IMR-90 (cell line): ENCODE results near the gene AOPEP. TPM values are rescaled to one million over a fixed set of nuclear protein-coding genes. Genes with fewer than 3 reads are reported as not detected.
A peak's percentile ranks its signal among the peaks of the same experiment; 100 is the strongest.

ENCODE experiments used
- ATAC-seq: fragments of 200-7000 bp; cut with Tn5 transposase; 2 replicates; pipeline ENCODE4 v1.9.1; 2020; ENCODE audit warnings: low read depth, mild to moderate bottlenecking, moderate library complexity
- BruUV-seq: library from RNA; stranded (reverse); fragments of 400-500 nt; replicated peaks from 2 replicates; lab custom pipeline; 2021; lab: Mats Ljungman, UMichigan
- CTCF ChIA-PET: fragments of 300-600 bp; formaldehyde crosslinking; extraction: SDS; loops from one replicate; lab custom pipeline; 2021; ENCODE audit warnings: antibody characterized with exemption; lab: Yijun Ruan, JAX
- POLR2A ChIA-PET: fragments of 300-600 bp; sonication (Branson Sonifier 250); formaldehyde crosslinking; loops from one replicate; lab custom pipeline; 2022; ENCODE audit warnings: antibody characterized with exemption; ENCODE audit not compliant: unreplicated experiment; lab: Charles Lee
- DNase-seq: peaks from one replicate; pipeline ENCODE4 v3.0.0; 2013
- H2AFZ ChIP-seq: replicated peaks from 2 replicates; pipeline ENCODE3; 2013; ENCODE audit warnings: low read length, mild to moderate bottlenecking; ENCODE audit not compliant: poor library complexity
- H2AK5ac ChIP-seq: 2 replicates; pipeline ENCODE4 v1.6.1; 2013; ENCODE audit warnings: low read depth, low read length, inconsistent platforms
- H2AK9ac ChIP-seq: replicated peaks from 2 replicates; pipeline ENCODE3; 2013; ENCODE audit warnings: mild to moderate bottlenecking, low read depth, low read length, moderate library complexity; ENCODE audit not compliant: poor library complexity
- H2BK120ac ChIP-seq: 2 replicates; pipeline ENCODE4 v1.6.1; 2013; ENCODE audit warnings: low read depth, low read length, inconsistent platforms
- H2BK15ac ChIP-seq: 3 replicates; pipeline ENCODE4 v1.6.1; 2013; ENCODE audit warnings: low read depth, low read length, inconsistent platforms
- H2BK20ac ChIP-seq: 2 replicates; pipeline ENCODE4 v1.6.1; 2013; ENCODE audit warnings: low read depth, mild to moderate bottlenecking, inconsistent platforms, low read length, moderate library complexity
- H2BK5ac ChIP-seq: 2 replicates; pipeline ENCODE4 v1.6.1; 2013; ENCODE audit warnings: mild to moderate bottlenecking, low read depth, low read length, inconsistent platforms; ENCODE audit not compliant: poor library complexity, severe bottlenecking
- H3K14ac ChIP-seq: replicated peaks from 2 replicates; pipeline ENCODE4 v1.6.1; 2013; ENCODE audit warnings: low read depth, low read length, inconsistent platforms
- H3K18ac ChIP-seq: 2 replicates; pipeline ENCODE4 v1.6.1; 2013; ENCODE audit warnings: low read depth, low read length, control low read depth
- H3K23ac ChIP-seq: 2 replicates; pipeline ENCODE4 v1.6.1; 2013; ENCODE audit warnings: low read depth, low read length, inconsistent platforms
- H3K27ac ChIP-seq: 2 replicates; pipeline ENCODE4 v1.5.1; 2013; ENCODE audit warnings: mild to moderate bottlenecking, control low read depth, low read length; ENCODE audit not compliant: insufficient read depth
- H3K27me3 ChIP-seq: 2 replicates; pipeline ENCODE4 v1.6.1; 2013; ENCODE audit warnings: low read length; ENCODE audit not compliant: control insufficient read depth, insufficient read depth
- H3K36me3 ChIP-seq: 2 replicates; pipeline ENCODE4 v1.6.1; 2013; ENCODE audit warnings: low read length, mixed read lengths; ENCODE audit not compliant: control insufficient read depth, insufficient read depth
- H3K4ac ChIP-seq: 2 replicates; pipeline ENCODE4 v1.6.1; 2013; ENCODE audit warnings: low read depth, low read length, inconsistent platforms
- H3K4me1 ChIP-seq: 2 replicates; pipeline ENCODE4 v1.6.1; 2013; ENCODE audit warnings: low read length, mixed read lengths; ENCODE audit not compliant: control insufficient read depth, insufficient read depth
- H3K4me2 ChIP-seq: 2 replicates; pipeline ENCODE4 v1.6.1; 2013; ENCODE audit warnings: low read depth, mild to moderate bottlenecking, control low read depth, low read length, moderate library complexity
- H3K4me3 ChIP-seq: 2 replicates; pipeline ENCODE4 v1.5.1; 2013; ENCODE audit warnings: low read depth, mild to moderate bottlenecking, control low read depth, low read length, moderate library complexity; ENCODE audit not compliant: insufficient read depth
- H3K56ac ChIP-seq: 2 replicates; pipeline ENCODE4 v1.6.1; 2013; ENCODE audit warnings: low read length, inconsistent platforms; ENCODE audit not compliant: insufficient read depth; ENCODE audit errors: extremely low read depth
- H3K79me1 ChIP-seq, 2 experiments: 2 replicates each; pipeline ENCODE4 v1.6.1; 2013; ENCODE audit warnings: low read length in 2 of 2, inconsistent platforms in 1 of 2, low read depth in 1 of 2
- H3K9ac ChIP-seq: 2 replicates; pipeline ENCODE4 v1.6.1; 2013; ENCODE audit warnings: low read depth, low read length, control low read depth
- H3K9me1 ChIP-seq: 2 replicates; pipeline ENCODE4 v1.6.1; 2013; ENCODE audit warnings: low read length, inconsistent platforms; ENCODE audit not compliant: insufficient read depth
- H3K9me3 ChIP-seq: 2 replicates; pipeline ENCODE4 v1.6.1; 2013; ENCODE audit warnings: low read length; ENCODE audit not compliant: control insufficient read depth, insufficient read depth
- H4K20me1 ChIP-seq: 2 replicates; pipeline ENCODE4 v1.6.1; 2013; ENCODE audit warnings: low read length, inconsistent platforms; ENCODE audit not compliant: insufficient read depth
- H4K5ac ChIP-seq: 2 replicates; pipeline ENCODE4 v1.6.1; 2013; ENCODE audit warnings: mild to moderate bottlenecking, low read depth, low read length, control low read depth
- H4K8ac ChIP-seq, 2 experiments: 2 replicates each; pipeline ENCODE4 v1.6.1; 2013; ENCODE audit warnings: low read depth in 2 of 2, low read length in 2 of 2, control low read depth in 1 of 2, inconsistent platforms in 1 of 2
- H4K91ac ChIP-seq: 2 replicates; pipeline ENCODE4 v1.6.1; 2013; ENCODE audit warnings: low read depth, low read length, inconsistent platforms; ENCODE audit not compliant: insufficient read depth
- CHD1 ChIP-seq: IDR thresholded peaks from 2 replicates; pipeline ENCODE4 v1.6.1; 2012; ENCODE audit warnings: low read depth, low read length, improper control_type of control experiment
- CTCF ChIP-seq: conservative IDR thresholded peaks from 2 replicates; pipeline ENCODE4 v1.5.1; 2012; ENCODE audit warnings: mild to moderate bottlenecking, low read depth, low read length, improper control_type of control experiment
- FOS ChIP-seq: fragments of 150-350 bp; IDR thresholded peaks from 2 replicates; pipeline ENCODE4 v1.6.1; 2016; ENCODE audit warnings: low read depth, low read length
- MAZ ChIP-seq: IDR thresholded peaks from 2 replicates; pipeline ENCODE4 v1.6.1; 2012; ENCODE audit warnings: low read depth, mild to moderate bottlenecking, low read length, improper control_type of control experiment, moderate library complexity, borderline replicate concordance
- NFE2L2 ChIP-seq: fragments of 150-350 bp; IDR thresholded peaks from 2 replicates; pipeline ENCODE4 v1.6.1; 2016; ENCODE audit warnings: low read depth, mild to moderate bottlenecking, low read length
- RAD21 ChIP-seq: IDR thresholded peaks from 2 replicates; pipeline ENCODE4 v1.6.1; 2012; ENCODE audit warnings: low read length, improper control_type of control experiment
- RFX5 ChIP-seq: IDR thresholded peaks from 2 replicates; pipeline ENCODE4 v1.8.0; 2012; ENCODE audit warnings: low read depth, mild to moderate bottlenecking, low read length, moderate library complexity
- SMC3 ChIP-seq: fragments of 150-350 bp; IDR thresholded peaks from 2 replicates; pipeline ENCODE4 v1.6.1; 2016; ENCODE audit warnings: low read depth, mild to moderate bottlenecking, antibody characterized with exemption, low read length, moderate library complexity
- WGBS, 2 experiments: methylation state at CpG; one replicate each; pipeline versions ENCODE4 v1.1.5 to v1.1.7; 2013; ENCODE audit warnings: missing lambda C conversion rate in 2 of 2; ENCODE audit not compliant: insufficient read length in 1 of 2; ENCODE audit errors: extremely low coverage in 2 of 2; 5-methylcytosine and 5-hydroxymethylcytosine counted together
- dilution Hi-C: fragments of 300-500 bp; cut with HindIII; formaldehyde crosslinking; loops from one replicate; pipeline ENCODE4 v1.14.3; 2018; ENCODE audit warnings: low sequenced_read_pairs; ENCODE audit not compliant: unreplicated experiment
- in situ Hi-C: fragments of 300-500 bp; cut with MboI; formaldehyde crosslinking; loops from 3 replicates; pipeline ENCODE4 v1.14.3; 2019; ENCODE audit warnings: low sequenced_read_pairs, inconsistent platforms, mixed read lengths
- intact Hi-C: fragments of 100-400 bp; cut with micrococcal nuclease; formaldehyde crosslinking; loops from 2 replicates; pipeline ENCODE4 v1.10.0; 2022
- polyA plus RNA-seq, 3 experiments: library from polyadenylated mRNA; depleted of rRNA; stranded (reverse); fragments of >200 nt; gene quantifications; 2 replicates each; pipeline ENCODE4 v1.2.3, GENCODE V29; 2012; ENCODE audit warnings: low replicate concordance in 1 of 3
- total RNA-seq: library from RNA; depleted of rRNA; stranded (reverse); fragments of >200 nt; gene quantifications from 2 replicates; pipeline ENCODE4 v1.2.3, GENCODE V29; 2012
- TF ChIP-seq, protein P1 (sequence below): fragments of 150-350 bp; IDR thresholded peaks from 2 replicates; pipeline ENCODE4 v1.6.1; 2017; ENCODE audit warnings: mild to moderate bottlenecking, antibody characterized with exemption, low read length, low read depth

Gene AOPEP
- total and polyA plus RNA-seq, 2 of the 4 experiments (the other 2 are of a cell fraction): 34.9 to 38.7 TPM

DNA sequence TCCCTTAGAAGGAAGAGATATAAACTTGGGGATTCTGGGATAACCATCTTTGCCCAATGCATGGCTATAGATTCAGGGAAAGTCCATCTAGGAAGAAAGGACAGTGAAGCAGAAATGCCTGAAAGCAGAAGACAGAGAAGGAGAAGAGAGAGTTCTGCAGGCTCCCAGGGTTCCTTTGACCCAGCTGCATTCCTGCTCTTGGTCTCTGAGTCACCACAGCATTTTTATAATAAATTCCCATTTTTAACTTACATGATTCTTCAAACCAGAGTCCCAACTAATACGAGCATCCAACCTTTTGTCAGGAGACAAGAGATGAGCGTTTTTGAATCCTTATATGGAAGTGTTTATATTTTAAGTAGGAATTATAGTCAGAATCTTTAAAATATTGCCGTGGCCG, 12.0 kb upstream of the AOPEP start:
- peak; percentile 27 for DNase-seq
- TF ChIP-seq CHD1 (no peak), MAZ (no peak), NFE2L2 (no peak), RAD21 (no peak), CTCF (no peak), RFX5 (no peak), SMC3 (no peak), FOS (no peak)
- TF ChIP-seq, protein P1, sequence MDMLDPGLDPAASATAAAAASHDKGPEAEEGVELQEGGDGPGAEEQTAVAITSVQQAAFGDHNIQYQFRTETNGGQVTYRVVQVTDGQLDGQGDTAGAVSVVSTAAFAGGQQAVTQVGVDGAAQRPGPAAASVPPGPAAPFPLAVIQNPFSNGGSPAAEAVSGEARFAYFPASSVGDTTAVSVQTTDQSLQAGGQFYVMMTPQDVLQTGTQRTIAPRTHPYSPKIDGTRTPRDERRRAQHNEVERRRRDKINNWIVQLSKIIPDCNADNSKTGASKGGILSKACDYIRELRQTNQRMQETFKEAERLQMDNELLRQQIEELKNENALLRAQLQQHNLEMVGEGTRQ: no peak
- no CpG with 5 or more reads among the region's 4 CpGs for WGBS, 2 experiments
- Histone ChIP-seq H4K5ac (no peak overlapping the region), H4K20me1 (no peaks in the 10 kb centered on the region), H3K14ac (no peak overlapping the region), H2BK15ac (no peak overlapping the region), H2AK5ac (no peak overlapping the region), H2BK120ac (no peak overlapping the region), H3K9me1 (no peaks in the 10 kb centered on the region), H4K91ac (no peak overlapping the region), H3K23ac (no peak overlapping the region), H3K56ac (no peak overlapping the region), H2AFZ (no peak overlapping the region), H3K27ac (no peak overlapping the region), H3K4me1 (no peaks in the 10 kb centered on the region), H2BK20ac (no peak overlapping the region), H3K4ac (no peak overlapping the region), H3K18ac (no peak overlapping the region), H3K4me2 (no peak overlapping the region), H2BK5ac (no peak overlapping the region), H3K79me1 (no peaks in the 10 kb centered on the region), H4K8ac (no peak overlapping the region), H3K9me3 (no peaks in the 10 kb centered on the region), H3K36me3 (no peaks in the 10 kb centered on the region), H3K9ac (no peak overlapping the region), H3K27me3 (peaks cover 11% of the 10 kb centered on the region), H2AK9ac (no peak overlapping the region), H3K4me3 (no peak overlapping the region)
- BruUV-seq: no TSS peak
- dilution Hi-C loops: no loop called here
- ChIA-PET CTCF (no interaction called here), POLR2A (no interaction called here)
- peak; percentile 65 for ATAC-seq
- intact Hi-C loops: no loop called here
- in situ Hi-C loops: no loop called here
